GM23338 (cell line): ENCODE measurements around the gene TSPAN33. TPM values are rescaled to one million over a fixed set of nuclear protein-coding genes. Genes with fewer than 3 reads are reported as not detected.

Experiments
- ATAC-seq: fragments of 200-7000 bp; cut with Tn5 transposase; 3 replicates; pipeline ENCODE4 v1.9.1; 2020
- DNase-seq: peaks from one replicate; pipeline ENCODE4 v3.0.0-alpha.2; 2015; ENCODE audit warnings: low spot score
- H2AFZ ChIP-seq: fragments of 200-600 bp; sonication (generic); 2 replicates; pipeline ENCODE4 v1.8.0; 2016; ENCODE audit warnings: antibody characterized with exemption, mild to moderate bottlenecking, moderate library complexity
- H3F3A ChIP-seq: fragments of 200-600 bp; sonication (generic); replicated peaks from 2 replicates; pipeline ENCODE4 v1.8.0; 2017; ENCODE audit warnings: antibody characterized with exemption, mixed run types, low read depth
- H3K27ac ChIP-seq: fragments of 200-600 bp; sonication (generic); 2 replicates; pipeline ENCODE4 v1.6.1; 2016; ENCODE audit warnings: low read depth
- H3K27me3 ChIP-seq: fragments of 200-600 bp; sonication (generic); 2 replicates; pipeline ENCODE4 v1.8.0; 2016; ENCODE audit warnings: mild to moderate bottlenecking, mixed run types, moderate library complexity; ENCODE audit not compliant: insufficient read depth
- H3K36me3 ChIP-seq: fragments of 200-600 bp; sonication (generic); 2 replicates; pipeline ENCODE4 v1.8.0; 2016; ENCODE audit warnings: mild to moderate bottlenecking; ENCODE audit not compliant: insufficient read depth
- H3K4me1 ChIP-seq: fragments of 200-600 bp; sonication (generic); 2 replicates; pipeline ENCODE4 v1.8.0; 2016; ENCODE audit warnings: mild to moderate bottlenecking, moderate library complexity; ENCODE audit not compliant: insufficient read depth
- H3K4me2 ChIP-seq: fragments of 200-600 bp; sonication (generic); 2 replicates; pipeline ENCODE4 v1.7.1; 2017; ENCODE audit warnings: mixed run types
- H3K4me3 ChIP-seq: fragments of 200-600 bp; sonication (generic); 2 replicates; pipeline ENCODE4 v1.6.1; 2016; ENCODE audit warnings: mixed run types
- H3K79me2 ChIP-seq: fragments of 200-600 bp; sonication (generic); replicated peaks from 2 replicates; pipeline ENCODE4 v1.8.0; 2017; ENCODE audit warnings: mild to moderate bottlenecking; ENCODE audit not compliant: insufficient read depth
- H3K9me2 ChIP-seq: fragments of 200-600 bp; sonication (generic); 2 replicates; pipeline ENCODE4 v1.8.0; 2017; ENCODE audit not compliant: insufficient read depth
- H4K20me1 ChIP-seq: fragments of 200-600 bp; sonication (generic); replicated peaks from 2 replicates; pipeline ENCODE4 v1.8.0; 2017; ENCODE audit warnings: mild to moderate bottlenecking; ENCODE audit not compliant: insufficient read depth
- H3K27ac Mint-ChIP-seq: 2 replicates; pipeline ENCODE4 v1.8.0; 2020; ENCODE audit warnings: inconsistent platforms, mild to moderate bottlenecking, moderate library complexity, mixed read lengths
- H3K27me3 Mint-ChIP-seq: 3 replicates; pipeline ENCODE4 v1.8.0; 2022; ENCODE audit warnings: low read depth, mild to moderate bottlenecking, moderate library complexity, mixed read lengths, inconsistent platforms; ENCODE audit not compliant: insufficient read depth, poor library complexity
- H3K36me3 Mint-ChIP-seq: 3 replicates; pipeline ENCODE4 v1.8.0; 2021; ENCODE audit warnings: low read depth, mild to moderate bottlenecking, inconsistent platforms, moderate library complexity, mixed read lengths
- H3K4me1 Mint-ChIP-seq: 3 replicates; pipeline ENCODE4 v1.8.0; 2020; ENCODE audit warnings: mild to moderate bottlenecking, inconsistent platforms, mixed read lengths
- H3K4me3 Mint-ChIP-seq: 3 replicates; pipeline ENCODE4 v1.8.0; 2021; ENCODE audit warnings: moderate library complexity, mild to moderate bottlenecking, inconsistent platforms, mixed read lengths
- H3K9me3 Mint-ChIP-seq: 3 replicates; pipeline ENCODE4 v1.8.0; 2020; ENCODE audit warnings: moderate library complexity, mild to moderate bottlenecking, inconsistent platforms, mixed read lengths
- CREB1 ChIP-seq: fragments of 250-450 bp; sonication (Bioruptor Pico); IDR thresholded peaks from 2 replicates; pipeline ENCODE4 v1.5.0; 2020; ENCODE audit warnings: low read depth, mild to moderate bottlenecking, moderate library complexity
- EZH2 ChIP-seq: fragments of 200-600 bp; sonication (generic); IDR thresholded peaks from one replicate; pipeline ENCODE4 v1.8.0; 2017; ENCODE audit warnings: antibody characterized with exemption, mild to moderate bottlenecking, low read depth; ENCODE audit not compliant: unreplicated experiment
- EZH2phosphoT487 ChIP-seq: fragments of 200-600 bp; sonication (generic); IDR thresholded peaks from one replicate; pipeline ENCODE4 v1.8.1; 2018; ENCODE audit warnings: antibody characterized with exemption; ENCODE audit not compliant: unreplicated experiment
- JUNB ChIP-seq: IDR thresholded peaks from one replicate; pipeline ENCODE4 v1.6.1; 2016; ENCODE audit warnings: antibody characterized with exemption; ENCODE audit not compliant: unreplicated experiment
- NANOG ChIP-seq: IDR thresholded peaks from 2 replicates; pipeline ENCODE4 v1.6.1; 2016; ENCODE audit warnings: antibody characterized with exemption, borderline replicate concordance
- POLR2AphosphoS5 ChIP-seq: IDR thresholded peaks from 2 replicates; pipeline ENCODE4 v1.6.1; 2016; ENCODE audit warnings: antibody characterized with exemption, low read depth
- STAT1 ChIP-seq: IDR thresholded peaks from one replicate; pipeline ENCODE4 v1.6.1; 2016; ENCODE audit warnings: antibody characterized with exemption; ENCODE audit not compliant: unreplicated experiment
- ZNF114 ChIP-seq: fragments of 250-450 bp; sonication (Bioruptor Pico); IDR thresholded peaks from 2 replicates; pipeline ENCODE4 v1.5.0; 2020; ENCODE audit warnings: mild to moderate bottlenecking, moderate library complexity
- ZNF331 ChIP-seq: fragments of 250-450 bp; sonication (Bioruptor Pico); IDR thresholded peaks from 2 replicates; pipeline ENCODE4 v1.5.0; 2020; ENCODE audit warnings: low read depth, mild to moderate bottlenecking, moderate library complexity
- polyA plus RNA-seq: library from polyadenylated mRNA; unstranded; fragments of >200 nt; fragmentation: Nextera tagmentation; extraction: Ambion mirVana; gene quantifications from 2 replicates; pipeline ENCODE4 v1.2.1, GENCODE V29; 2016
- total RNA-seq: library from RNA; depleted of rRNA; stranded (reverse); fragments of >200 nt; shearing (Covaris generic); gene quantifications from 2 replicates; pipeline ENCODE4 v1.2.3, GENCODE V29; 2014
- TF ChIP-seq, protein P1 (sequence below): IDR thresholded peaks from one replicate; pipeline ENCODE4 v1.6.1; 2018; ENCODE audit warnings: antibody characterized with exemption; ENCODE audit not compliant: unreplicated experiment
- TF ChIP-seq, protein P2 (sequence below): IDR thresholded peaks from 2 replicates; pipeline ENCODE4 v1.6.1; 2016; ENCODE audit warnings: antibody characterized with exemption
- TF ChIP-seq, protein P3 (sequence below), 2 experiments: fragments of 200-600 bp in 1 of 2; sonication (generic) in 1 of 2; conservative IDR thresholded peaks; 2 replicates each; pipeline versions ENCODE4 v1.5.1 to v1.6.1; 2016 to 2017; ENCODE audit warnings: antibody characterized with exemption in 2 of 2, low read depth in 2 of 2, mild to moderate bottlenecking in 2 of 2, moderate library complexity in 1 of 2

Gene TSPAN33
- total and polyA plus RNA-seq, 2 experiments from 2014 or later: 17.6 to 51.5 TPM

DNA sequence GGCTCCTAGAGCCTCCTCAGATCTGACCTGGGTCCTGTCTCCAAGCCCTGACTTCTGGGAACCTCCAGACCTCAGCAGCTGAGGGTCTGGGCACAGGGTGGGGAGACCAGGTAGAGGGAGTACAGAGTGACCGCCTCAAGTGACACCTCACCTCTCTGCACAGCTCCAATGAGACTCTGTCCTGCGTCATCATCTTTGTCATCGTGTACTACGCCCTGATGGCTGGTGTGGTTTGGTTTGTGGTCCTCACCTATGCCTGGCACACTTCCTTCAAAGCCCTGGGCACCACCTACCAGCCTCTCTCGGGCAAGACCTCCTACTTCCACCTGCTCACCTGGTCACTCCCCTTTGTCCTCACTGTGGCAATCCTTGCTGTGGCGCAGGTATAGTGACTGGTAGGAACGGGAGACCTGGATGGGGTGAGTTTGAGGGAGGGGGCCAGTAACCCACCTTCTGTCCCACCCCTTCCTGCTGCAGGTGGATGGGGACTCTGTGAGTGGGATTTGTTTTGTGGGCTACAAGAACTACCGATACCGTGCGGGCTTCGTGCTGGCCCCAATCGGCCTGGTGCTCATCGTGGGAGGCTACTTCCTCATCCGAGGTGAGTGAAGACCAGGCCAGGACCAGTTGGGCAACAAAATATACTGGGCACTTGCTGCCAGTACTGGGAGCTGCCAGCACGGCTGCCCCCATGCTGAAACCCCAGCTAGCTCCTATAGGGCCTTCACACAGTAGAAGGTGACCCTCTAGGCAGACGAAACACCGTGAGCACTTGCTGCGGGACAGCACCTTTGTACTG is 61.7 kb downstream of the TSPAN33 start (continued):
- TF ChIP-seq, protein P1, sequence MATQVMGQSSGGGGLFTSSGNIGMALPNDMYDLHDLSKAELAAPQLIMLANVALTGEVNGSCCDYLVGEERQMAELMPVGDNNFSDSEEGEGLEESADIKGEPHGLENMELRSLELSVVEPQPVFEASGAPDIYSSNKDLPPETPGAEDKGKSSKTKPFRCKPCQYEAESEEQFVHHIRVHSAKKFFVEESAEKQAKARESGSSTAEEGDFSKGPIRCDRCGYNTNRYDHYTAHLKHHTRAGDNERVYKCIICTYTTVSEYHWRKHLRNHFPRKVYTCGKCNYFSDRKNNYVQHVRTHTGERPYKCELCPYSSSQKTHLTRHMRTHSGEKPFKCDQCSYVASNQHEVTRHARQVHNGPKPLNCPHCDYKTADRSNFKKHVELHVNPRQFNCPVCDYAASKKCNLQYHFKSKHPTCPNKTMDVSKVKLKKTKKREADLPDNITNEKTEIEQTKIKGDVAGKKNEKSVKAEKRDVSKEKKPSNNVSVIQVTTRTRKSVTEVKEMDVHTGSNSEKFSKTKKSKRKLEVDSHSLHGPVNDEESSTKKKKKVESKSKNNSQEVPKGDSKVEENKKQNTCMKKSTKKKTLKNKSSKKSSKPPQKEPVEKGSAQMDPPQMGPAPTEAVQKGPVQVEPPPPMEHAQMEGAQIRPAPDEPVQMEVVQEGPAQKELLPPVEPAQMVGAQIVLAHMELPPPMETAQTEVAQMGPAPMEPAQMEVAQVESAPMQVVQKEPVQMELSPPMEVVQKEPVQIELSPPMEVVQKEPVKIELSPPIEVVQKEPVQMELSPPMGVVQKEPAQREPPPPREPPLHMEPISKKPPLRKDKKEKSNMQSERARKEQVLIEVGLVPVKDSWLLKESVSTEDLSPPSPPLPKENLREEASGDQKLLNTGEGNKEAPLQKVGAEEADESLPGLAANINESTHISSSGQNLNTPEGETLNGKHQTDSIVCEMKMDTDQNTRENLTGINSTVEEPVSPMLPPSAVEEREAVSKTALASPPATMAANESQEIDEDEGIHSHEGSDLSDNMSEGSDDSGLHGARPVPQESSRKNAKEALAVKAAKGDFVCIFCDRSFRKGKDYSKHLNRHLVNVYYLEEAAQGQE: no peak
- no peak for TF ChIP-seq EZH2phosphoT487
- TF ChIP-seq, protein P2, sequence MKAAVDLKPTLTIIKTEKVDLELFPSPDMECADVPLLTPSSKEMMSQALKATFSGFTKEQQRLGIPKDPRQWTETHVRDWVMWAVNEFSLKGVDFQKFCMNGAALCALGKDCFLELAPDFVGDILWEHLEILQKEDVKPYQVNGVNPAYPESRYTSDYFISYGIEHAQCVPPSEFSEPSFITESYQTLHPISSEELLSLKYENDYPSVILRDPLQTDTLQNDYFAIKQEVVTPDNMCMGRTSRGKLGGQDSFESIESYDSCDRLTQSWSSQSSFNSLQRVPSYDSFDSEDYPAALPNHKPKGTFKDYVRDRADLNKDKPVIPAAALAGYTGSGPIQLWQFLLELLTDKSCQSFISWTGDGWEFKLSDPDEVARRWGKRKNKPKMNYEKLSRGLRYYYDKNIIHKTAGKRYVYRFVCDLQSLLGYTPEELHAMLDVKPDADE: no peak
- no peak for TF ChIP-seq ZNF114 (CRISPR knock-in tag)
- TF ChIP-seq EZH2: no peak
- no peak for TF ChIP-seq JUNB
- TF ChIP-seq NANOG: no peak

DNA sequence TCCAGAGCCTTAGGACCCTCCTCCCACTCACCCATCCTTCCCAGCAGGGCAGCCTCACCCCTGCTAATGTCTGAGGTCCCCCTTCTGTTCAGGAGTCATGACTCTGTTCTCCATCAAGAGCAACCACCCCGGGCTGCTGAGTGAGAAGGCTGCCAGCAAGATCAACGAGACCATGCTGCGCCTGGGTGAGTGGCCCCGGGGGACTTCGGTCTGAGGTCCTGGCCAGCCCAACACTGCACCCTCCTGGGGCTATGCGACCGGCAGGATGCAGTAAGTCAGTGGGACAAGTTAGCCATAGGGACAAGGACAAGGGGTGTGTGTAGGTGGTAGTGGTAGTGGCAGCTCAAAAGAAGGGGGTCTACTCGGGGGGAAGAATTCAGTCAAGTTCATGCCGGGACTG is 64.2 kb downstream of the TSPAN33 start:
- no peaks in the 10 kb centered on the region for H3K4me1 ChIP-seq
- Mint-ChIP-seq H3K4me1 (no peaks in the 10 kb centered on the region), H3K4me3 (no peak overlapping the region), H3K27me3 (peaks cover 8% of the 10 kb centered on the region), H3K9me3 (no peaks in the 10 kb centered on the region), H3K27ac (no peak overlapping the region), H3K36me3 (peaks cover 69% of the 10 kb centered on the region)
- no peaks in the 10 kb centered on the region for H3K36me3 ChIP-seq
- no peak overlapping the region for H3K27ac ChIP-seq
- no peak overlapping the region for H3K4me2 ChIP-seq
- no peak overlapping the region for H3K4me3 ChIP-seq
- no peaks in the 10 kb centered on the region; the same call in 1 of the 2 replicates for H3K79me2 ChIP-seq
- DNase-seq (no peak), ATAC-seq (no peak)
- peaks cover 6% of the 10 kb centered on the region; the same call in 1 of the 2 replicates for H3F3A ChIP-seq
- no peaks in the 10 kb centered on the region for H3K27me3 ChIP-seq
- H2AFZ ChIP-seq: no peak overlapping the region
- H4K20me1 ChIP-seq: no peaks in the 10 kb centered on the region
- no peaks in the 10 kb centered on the region for H3K9me2 ChIP-seq
- TF ChIP-seq EZH2 (no peak), ZNF114 (CRISPR knock-in tag) (no peak), STAT1 (no peak), JUNB (no peak), CREB1 (CRISPR knock-in tag) (no peak), POLR2AphosphoS5 (no peak), EZH2phosphoT487 (no peak), ZNF331 (CRISPR knock-in tag) (no peak)
- TF ChIP-seq, protein P3, sequence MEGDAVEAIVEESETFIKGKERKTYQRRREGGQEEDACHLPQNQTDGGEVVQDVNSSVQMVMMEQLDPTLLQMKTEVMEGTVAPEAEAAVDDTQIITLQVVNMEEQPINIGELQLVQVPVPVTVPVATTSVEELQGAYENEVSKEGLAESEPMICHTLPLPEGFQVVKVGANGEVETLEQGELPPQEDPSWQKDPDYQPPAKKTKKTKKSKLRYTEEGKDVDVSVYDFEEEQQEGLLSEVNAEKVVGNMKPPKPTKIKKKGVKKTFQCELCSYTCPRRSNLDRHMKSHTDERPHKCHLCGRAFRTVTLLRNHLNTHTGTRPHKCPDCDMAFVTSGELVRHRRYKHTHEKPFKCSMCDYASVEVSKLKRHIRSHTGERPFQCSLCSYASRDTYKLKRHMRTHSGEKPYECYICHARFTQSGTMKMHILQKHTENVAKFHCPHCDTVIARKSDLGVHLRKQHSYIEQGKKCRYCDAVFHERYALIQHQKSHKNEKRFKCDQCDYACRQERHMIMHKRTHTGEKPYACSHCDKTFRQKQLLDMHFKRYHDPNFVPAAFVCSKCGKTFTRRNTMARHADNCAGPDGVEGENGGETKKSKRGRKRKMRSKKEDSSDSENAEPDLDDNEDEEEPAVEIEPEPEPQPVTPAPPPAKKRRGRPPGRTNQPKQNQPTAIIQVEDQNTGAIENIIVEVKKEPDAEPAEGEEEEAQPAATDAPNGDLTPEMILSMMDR (conservative IDR thresholded peaks at IDR 0.05; ENCODE audit: low read depth in 2 of 2): no peak; a peak in 1 of 4 replicates
- TF ChIP-seq, protein P2: no peak
- TF ChIP-seq, protein P1: no peak
